Kidney (tissue), 14 donors: ENCODE measurements around the gene TASL. TPM values are rescaled to one million over a fixed set of nuclear protein-coding genes. Genes with fewer than 3 reads are reported as not detected.
"Not testable (repeated sequence)": the region's sequence is repeated elsewhere in the genome, so short reads cannot be mapped to it uniquely, and the experiment has no call there.

Source experiments
- DNase-seq, 5 donors: peaks; one replicate each; pipeline ENCODE4 v3.0.0-alpha.2; 2013 to 2020
- FAIRE-seq: peaks from 2 replicates; lab custom pipeline; 2012; peaks lifted over from hg19 to GRCh38; lab: Jason Lieb, UNC
- H3K27ac ChIP-seq, 2 donors: one replicate each; pipeline ENCODE4 v1.7.0; 2013; ENCODE audit warnings: low read depth in 2 of 2, low read length in 2 of 2, inconsistent platforms in 1 of 2
- H3K27me3 ChIP-seq: one replicate; pipeline ENCODE4 v1.7.1; 2013; ENCODE audit warnings: low read length, inconsistent platforms; ENCODE audit not compliant: control insufficient read depth, insufficient read depth
- H3K36me3 ChIP-seq, 3 donors: one replicate each; pipeline versions ENCODE4 v1.7.0 to v1.7.1; 2013; ENCODE audit warnings: low read length in 3 of 3, control low read depth in 1 of 3, inconsistent platforms in 1 of 3; ENCODE audit not compliant: insufficient read depth in 3 of 3, control insufficient read depth in 2 of 3
- H3K4me1 ChIP-seq, 3 donors: one replicate each; pipeline versions ENCODE4 v1.7.0 to v1.7.1; 2013; ENCODE audit warnings: low read length in 3 of 3, inconsistent platforms in 1 of 3, low read depth in 1 of 3; ENCODE audit not compliant: control insufficient read depth in 2 of 3, insufficient read depth in 2 of 3
- H3K4me3 ChIP-seq, 3 donors: one replicate each; pipeline versions ENCODE4 v1.7.0 to v1.8.1; 2013; ENCODE audit warnings: low read length in 3 of 3, control low read depth in 1 of 3, inconsistent platforms in 1 of 3
- H3K9ac ChIP-seq, 3 donors: one replicate each; pipeline versions ENCODE4 v1.7.0 to v1.7.1; 2013; ENCODE audit warnings: low read length in 3 of 3, control low read depth in 1 of 3, inconsistent platforms in 1 of 3
- H3K9me3 ChIP-seq, 3 donors: one replicate each; pipeline versions ENCODE4 v1.7.0 to v1.7.1; 2013; ENCODE audit warnings: low read length in 3 of 3, control low read depth in 1 of 3, inconsistent platforms in 1 of 3; ENCODE audit not compliant: control insufficient read depth in 2 of 3, insufficient read depth in 1 of 3
- CTCF ChIP-seq: IDR thresholded peaks from 3 replicates; pipeline ENCODE4 v1.5.1; 2012; ENCODE audit warnings: mild to moderate bottlenecking, moderate library complexity, borderline replicate concordance; ENCODE audit not compliant: insufficient read depth; ENCODE audit errors: extremely low read depth
- intact Hi-C: fragments of 100-400 bp; cut with DNase I; formaldehyde crosslinking; loops from one replicate; pipeline ENCODE4 v1.11.1; 2022
- polyA plus RNA-seq: library from polyadenylated mRNA; stranded (reverse); fragments of 350-450 nt; fragmentation: Illumina TruSeq; extraction: RNeasy Lipid Tissue Mini Kit (QIAGEN cat#74804); gene quantifications from one replicate; pipeline ENCODE4 v1.2.3, GENCODE V29; 2014; ENCODE audit warnings: low read depth, low replicate concordance; ENCODE audit not compliant: insufficient read depth
- total RNA-seq: library from RNA; stranded (reverse); fragmentation: NEBNext Ultra II Directional; extraction: Animal tissue kit (Norgen Biotek cat#: 25700); gene quantifications from one replicate; pipeline ENCODE4 v1.2.1, GENCODE V29; 2021
- donor health status: control.
- donor health status: control.
- donor health status: control.
- donor health status: control.
- donor health status: control.
- donor health status: DM: yes; HTN: yes; CAD: no.
- donor health status: Normal renal cell carcinoma (clear cell type).

Gene TASL
- total and polyA plus RNA-seq, 2 donors from 2014 or later = 0.22 to 1.8 TPM

- no peak for TF ChIP-seq CTCF
These were observed 5.6 kb downstream of the TASL start for GRCh38 chrX:30572004-30572403.

GRCh38 chrX:30570505-30570904 is 7.1 kb downstream of the TASL start:
- H3K27me3 ChIP-seq = no peaks in the 10 kb centered on the region
- H3K9me3 ChIP-seq = no peaks in the 10 kb centered on the region
- no peaks in the 10 kb centered on the region for H3K36me3 ChIP-seq
- intact Hi-C loops = no loop called here
- H3K27ac ChIP-seq = no peak overlapping the region
- peak; percentile 19 for TF ChIP-seq CTCF
- DNase-seq = peak in 2 of 5 donors; percentile 3 to 21
- H3K4me3 ChIP-seq = no peak overlapping the region
- peaks cover 0 to 4% (median 0%) of the 10 kb centered on the region in 3 donors for H3K4me1 ChIP-seq
- no peak overlapping the region for H3K9ac ChIP-seq
- peak; percentile 98 for FAIRE-seq

More at GRCh38 chrX:30572004-30572403, 5.6 kb downstream of the TASL start:
- H3K4me1 ChIP-seq = peaks cover 0 to 4% (median 0%) of the 10 kb centered on the region in 3 donors
- DNase-seq (peak in 1 of 5 donors; percentile 9), FAIRE-seq (peak; percentile 97)
- intact Hi-C loops = no loop called here
- H3K4me3 ChIP-seq = no peak overlapping the region
- H3K36me3 ChIP-seq = no peaks in the 10 kb centered on the region
- peak overlapping the region in 1 of 2 donors; percentile 57 for H3K27ac ChIP-seq
- H3K9ac ChIP-seq = no peak overlapping the region
- H3K27me3 ChIP-seq = no peaks in the 10 kb centered on the region
- no peaks in the 10 kb centered on the region for H3K9me3 ChIP-seq

- Histone ChIP-seq H3K27ac (no peak overlapping the region), H3K4me1 (peaks cover 0 to 4% (median 0%) of the 10 kb centered on the region in 3 donors), H3K9me3 (no peaks in the 10 kb centered on the region), H3K27me3 (no peaks in the 10 kb centered on the region), H3K4me3 (no peak overlapping the region), H3K9ac (no peak overlapping the region), H3K36me3 (no peaks in the 10 kb centered on the region)
- intact Hi-C loops = no loop called here
- no peak for TF ChIP-seq CTCF
- DNase-seq (no peak), FAIRE-seq (no peak)
These were observed 9.4 kb downstream of the TASL start for GRCh38 chrX:30568136-30568535.

- H3K27me3 ChIP-seq, H3K9ac ChIP-seq, H3K9me3 ChIP-seq, H3K36me3 ChIP-seq, DNase-seq, FAIRE-seq, H3K4me1 ChIP-seq, H3K4me3 ChIP-seq, intact Hi-C loops, H3K27ac ChIP-seq: not testable (repeated sequence)
These were observed 14.5 kb downstream of the TASL start for GRCh38 chrX:30563070-30563469.
